ENCODE data around the gene ANGPTL8. TPM values are rescaled to one million over a fixed set of nuclear protein-coding genes. Genes with fewer than 3 reads are reported as not detected.

Gene ANGPTL8
- total and polyA plus RNA-seq, 2 of the 13 experiments (the other 11 are each of a cell fraction or from before 2014, with no cell fraction given): 27.3 to 243 TPM

DNA sequence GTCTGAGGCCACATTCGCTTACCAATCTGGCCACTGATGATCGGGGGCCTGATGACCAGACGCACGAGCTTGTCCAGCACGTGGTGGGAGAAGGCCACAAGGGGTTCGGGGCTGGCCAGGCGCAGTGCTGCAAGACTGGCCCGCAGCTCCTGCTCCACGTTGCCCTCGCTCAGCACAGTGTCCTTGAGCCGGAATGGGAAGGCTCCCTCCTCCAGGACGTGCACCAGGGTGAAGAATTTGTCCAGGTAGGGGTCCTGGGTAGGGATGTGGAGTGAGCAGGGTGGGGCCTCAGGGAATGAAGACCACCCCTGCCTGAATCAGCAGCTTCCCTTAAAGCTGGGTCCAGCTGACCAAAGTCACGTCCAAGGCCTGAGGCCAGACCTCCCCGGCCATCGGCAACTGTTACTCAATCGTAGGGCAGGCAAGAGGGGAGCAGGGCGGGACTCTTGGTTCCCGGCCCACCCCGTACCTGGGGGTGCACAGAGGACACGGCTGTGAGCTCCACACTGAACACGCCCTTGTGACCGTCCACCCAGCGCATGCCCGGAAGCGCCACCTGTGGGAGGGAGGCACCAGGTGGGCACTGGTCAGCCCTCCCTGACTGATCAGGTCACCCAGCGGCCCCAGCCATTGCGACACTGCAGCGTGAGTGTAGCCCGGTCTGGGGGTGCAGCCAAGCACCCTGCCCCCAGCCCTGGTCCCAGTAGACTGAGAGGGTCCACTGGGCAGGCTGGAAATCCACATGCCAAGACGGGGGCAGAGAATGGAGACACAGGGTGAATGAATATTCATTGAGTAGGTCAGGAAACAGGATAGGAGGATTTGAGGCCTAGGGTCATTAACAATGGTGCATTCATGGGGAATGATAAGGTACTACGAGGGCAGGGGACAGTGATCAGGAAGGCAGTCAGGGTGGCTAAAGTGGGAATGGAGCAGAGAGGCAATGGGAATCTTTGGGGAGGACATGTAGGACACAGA lies 2.8 kb upstream of the ANGPTL8 start (continued):
- peak; percentile 90; the same call in 1 of the 2 replicates for TF ChIP-seq PCBP1 (IDR thresholded peaks at IDR 0.05; ENCODE audit: borderline replicate concordance, low read depth, low read length)
- TF ChIP-seq HOXA7 (CRISPR knock-in tag; IDR thresholded peaks at IDR 0.05): 0 out of 2 replicates have a peak, but pooled peaks have one; percentile 63
- TF ChIP-seq GABPB1 (CRISPR knock-in tag; IDR thresholded peaks at IDR 0.05): peak; percentile 84
- peak; percentile 95 for TF ChIP-seq RXRB (CRISPR knock-in tag; IDR thresholded peaks at IDR 0.05; ENCODE audit: borderline replicate concordance)
- no peak for TF ChIP-seq ZNF460 (CRISPR knock-in tag; IDR thresholded peaks at IDR 0.05; ENCODE audit: borderline replicate concordance)
- TF ChIP-seq, protein P1, sequence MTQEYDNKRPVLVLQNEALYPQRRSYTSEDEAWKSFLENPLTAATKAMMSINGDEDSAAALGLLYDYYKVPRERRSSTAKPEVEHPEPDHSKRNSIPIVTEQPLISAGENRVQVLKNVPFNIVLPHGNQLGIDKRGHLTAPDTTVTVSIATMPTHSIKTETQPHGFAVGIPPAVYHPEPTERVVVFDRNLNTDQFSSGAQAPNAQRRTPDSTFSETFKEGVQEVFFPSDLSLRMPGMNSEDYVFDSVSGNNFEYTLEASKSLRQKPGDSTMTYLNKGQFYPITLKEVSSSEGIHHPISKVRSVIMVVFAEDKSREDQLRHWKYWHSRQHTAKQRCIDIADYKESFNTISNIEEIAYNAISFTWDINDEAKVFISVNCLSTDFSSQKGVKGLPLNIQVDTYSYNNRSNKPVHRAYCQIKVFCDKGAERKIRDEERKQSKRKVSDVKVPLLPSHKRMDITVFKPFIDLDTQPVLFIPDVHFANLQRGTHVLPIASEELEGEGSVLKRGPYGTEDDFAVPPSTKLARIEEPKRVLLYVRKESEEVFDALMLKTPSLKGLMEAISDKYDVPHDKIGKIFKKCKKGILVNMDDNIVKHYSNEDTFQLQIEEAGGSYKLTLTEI (CRISPR knock-in tag; conservative IDR thresholded peaks at IDR 0.05): no peak
- TF ChIP-seq, protein P2, sequence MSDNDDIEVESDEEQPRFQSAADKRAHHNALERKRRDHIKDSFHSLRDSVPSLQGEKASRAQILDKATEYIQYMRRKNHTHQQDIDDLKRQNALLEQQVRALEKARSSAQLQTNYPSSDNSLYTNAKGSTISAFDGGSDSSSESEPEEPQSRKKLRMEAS (IDR thresholded peaks at IDR 0.05): peak; percentile 77
- TF ChIP-seq HES4 (CRISPR knock-in tag; IDR thresholded peaks at IDR 0.05; ENCODE audit: borderline replicate concordance): 0 out of 2 replicates have a peak, but pooled peaks have one; percentile 58
- peak; percentile 35 for TF ChIP-seq U2AF1 (optimal IDR thresholded peaks at IDR 0.05; ENCODE audit: low read depth, low read length)
- peak; percentile 72; the same call in 1 of the 2 replicates for TF ChIP-seq KLF12 (CRISPR knock-in tag; IDR thresholded peaks at IDR 0.05; ENCODE audit: borderline replicate concordance)
- TF ChIP-seq ELF4 (CRISPR knock-in tag; IDR thresholded peaks at IDR 0.05; ENCODE audit: borderline replicate concordance): 0 out of 2 replicates have a peak, but pooled peaks have one; percentile 64
- TF ChIP-seq ZMYM2 (CRISPR knock-in tag; IDR thresholded peaks at IDR 0.05): peak; percentile 71; the same call in 1 of the 2 replicates
- TF ChIP-seq, protein P3, sequence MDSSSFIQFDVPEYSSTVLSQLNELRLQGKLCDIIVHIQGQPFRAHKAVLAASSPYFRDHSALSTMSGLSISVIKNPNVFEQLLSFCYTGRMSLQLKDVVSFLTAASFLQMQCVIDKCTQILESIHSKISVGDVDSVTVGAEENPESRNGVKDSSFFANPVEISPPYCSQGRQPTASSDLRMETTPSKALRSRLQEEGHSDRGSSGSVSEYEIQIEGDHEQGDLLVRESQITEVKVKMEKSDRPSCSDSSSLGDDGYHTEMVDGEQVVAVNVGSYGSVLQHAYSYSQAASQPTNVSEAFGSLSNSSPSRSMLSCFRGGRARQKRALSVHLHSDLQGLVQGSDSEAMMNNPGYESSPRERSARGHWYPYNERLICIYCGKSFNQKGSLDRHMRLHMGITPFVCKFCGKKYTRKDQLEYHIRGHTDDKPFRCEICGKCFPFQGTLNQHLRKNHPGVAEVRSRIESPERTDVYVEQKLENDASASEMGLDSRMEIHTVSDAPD (CRISPR knock-in tag; IDR thresholded peaks at IDR 0.05): peak; percentile 57; the same call in 1 of the 2 replicates
- TF ChIP-seq, protein P4, sequence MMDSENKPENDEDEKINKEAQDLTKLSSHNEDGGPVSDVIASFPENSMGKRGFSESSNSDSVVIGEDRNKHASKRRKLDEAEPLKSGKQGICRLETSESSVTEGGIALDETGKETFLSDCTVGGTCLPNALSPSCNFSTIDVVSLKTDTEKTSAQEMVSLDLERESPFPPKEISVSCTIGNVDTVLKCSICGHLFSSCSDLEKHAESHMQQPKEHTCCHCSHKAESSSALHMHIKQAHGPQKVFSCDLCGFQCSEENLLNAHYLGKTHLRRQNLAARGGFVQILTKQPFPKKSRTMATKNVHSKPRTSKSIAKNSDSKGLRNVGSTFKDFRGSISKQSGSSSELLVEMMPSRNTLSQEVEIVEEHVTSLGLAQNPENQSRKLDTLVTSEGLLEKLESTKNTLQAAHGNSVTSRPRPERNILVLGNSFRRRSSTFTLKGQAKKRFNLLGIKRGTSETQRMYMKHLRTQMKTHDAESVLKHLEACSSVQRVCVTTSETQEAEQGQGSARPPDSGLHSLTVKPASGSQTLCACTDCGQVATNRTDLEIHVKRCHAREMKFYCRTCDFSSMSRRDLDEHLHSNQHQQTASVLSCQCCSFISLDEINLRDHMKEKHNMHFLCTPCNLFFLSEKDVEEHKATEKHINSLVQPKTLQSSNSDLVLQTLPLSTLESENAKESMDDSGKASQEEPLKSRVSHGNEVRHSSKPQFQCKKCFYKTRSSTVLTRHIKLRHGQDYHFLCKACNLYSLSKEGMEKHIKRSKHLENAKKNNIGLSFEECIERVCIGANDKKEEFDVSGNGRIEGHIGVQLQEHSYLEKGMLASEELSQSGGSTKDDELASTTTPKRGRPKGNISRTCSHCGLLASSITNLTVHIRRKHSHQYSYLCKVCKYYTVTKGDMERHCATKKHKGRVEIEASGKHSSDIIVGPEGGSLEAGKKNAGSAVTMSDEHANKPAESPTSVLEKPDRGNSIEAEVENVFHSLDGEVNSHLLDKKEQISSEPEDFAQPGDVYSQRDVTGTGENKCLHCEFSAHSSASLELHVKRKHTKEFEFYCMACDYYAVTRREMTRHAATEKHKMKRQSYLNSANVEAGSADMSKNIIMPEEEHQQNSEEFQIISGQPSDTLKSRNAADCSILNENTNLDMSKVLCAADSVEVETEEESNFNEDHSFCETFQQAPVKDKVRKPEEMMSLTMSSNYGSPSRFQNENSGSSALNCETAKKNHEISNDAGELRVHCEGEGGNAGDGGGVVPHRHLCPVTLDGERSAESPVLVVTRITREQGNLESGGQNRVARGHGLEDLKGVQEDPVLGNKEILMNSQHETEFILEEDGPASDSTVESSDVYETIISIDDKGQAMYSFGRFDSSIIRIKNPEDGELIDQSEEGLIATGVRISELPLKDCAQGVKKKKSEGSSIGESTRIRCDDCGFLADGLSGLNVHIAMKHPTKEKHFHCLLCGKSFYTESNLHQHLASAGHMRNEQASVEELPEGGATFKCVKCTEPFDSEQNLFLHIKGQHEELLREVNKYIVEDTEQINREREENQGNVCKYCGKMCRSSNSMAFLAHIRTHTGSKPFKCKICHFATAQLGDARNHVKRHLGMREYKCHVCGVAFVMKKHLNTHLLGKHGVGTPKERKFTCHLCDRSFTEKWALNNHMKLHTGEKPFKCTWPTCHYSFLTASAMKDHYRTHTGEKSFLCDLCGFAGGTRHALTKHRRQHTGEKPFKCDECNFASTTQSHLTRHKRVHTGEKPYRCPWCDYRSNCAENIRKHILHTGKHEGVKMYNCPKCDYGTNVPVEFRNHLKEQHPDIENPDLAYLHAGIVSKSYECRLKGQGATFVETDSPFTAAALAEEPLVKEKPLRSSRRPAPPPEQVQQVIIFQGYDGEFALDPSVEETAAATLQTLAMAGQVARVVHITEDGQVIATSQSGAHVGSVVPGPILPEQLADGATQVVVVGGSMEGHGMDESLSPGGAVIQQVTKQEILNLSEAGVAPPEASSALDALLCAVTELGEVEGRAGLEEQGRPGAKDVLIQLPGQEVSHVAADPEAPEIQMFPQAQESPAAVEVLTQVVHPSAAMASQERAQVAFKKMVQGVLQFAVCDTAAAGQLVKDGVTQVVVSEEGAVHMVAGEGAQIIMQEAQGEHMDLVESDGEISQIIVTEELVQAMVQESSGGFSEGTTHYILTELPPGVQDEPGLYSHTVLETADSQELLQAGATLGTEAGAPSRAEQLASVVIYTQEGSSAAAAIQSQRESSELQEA (CRISPR knock-in tag; IDR thresholded peaks at IDR 0.05; ENCODE audit: not compliant biosample characterization): no peak

Data from HepG2 (cell line).